Measurements from ENCODE around the gene KRTAP10-7. TPM values are rescaled to one million over a fixed set of nuclear protein-coding genes. Genes with fewer than 3 reads are reported as not detected.
"Not testable (repeated sequence)": the region's sequence is repeated elsewhere in the genome, so short reads cannot be mapped to it uniquely, and the experiment has no call there.

Gene KRTAP10-7
- total and polyA plus RNA-seq, 2 donors (not counting 1 experiment from before 2014, with no cell fraction given) = not detected

DNA sequence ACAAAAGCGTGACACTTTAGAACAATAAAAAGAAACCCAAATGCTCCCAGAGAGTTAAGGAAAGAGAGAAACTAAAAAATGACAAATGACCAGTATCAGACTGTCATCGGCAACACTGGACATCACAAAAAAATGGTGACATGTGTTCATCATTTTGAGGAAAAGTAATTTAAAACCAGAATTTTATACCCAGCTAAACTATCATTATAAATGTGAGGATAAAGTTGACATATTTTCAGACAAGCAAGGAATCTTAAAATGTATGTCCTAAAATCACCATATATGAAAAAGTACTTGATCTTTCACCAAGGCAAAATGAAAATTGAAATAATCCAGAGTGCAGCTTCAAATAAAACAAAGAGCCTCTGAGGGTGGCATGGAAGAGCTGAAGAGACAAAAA, 44.5 kb downstream of the KRTAP10-7 start:
- Histone ChIP-seq H3K27ac (ENCODE audit: insufficient read depth, low read length) (no peak overlapping the region), H3K27me3 (ENCODE audit: control insufficient read depth, insufficient read depth, low read length) (no peaks in the 10 kb centered on the region), H3K36me3 (ENCODE audit: control insufficient read depth, insufficient read depth, low read length) (no peaks in the 10 kb centered on the region), H4K20me1 (ENCODE audit: control insufficient read depth, extremely low read depth, insufficient read depth, low read length) (no peaks in the 10 kb centered on the region), H3K4me2 (ENCODE audit: extremely low read depth, insufficient read depth, low read length) (no peak overlapping the region), H3K79me2 (ENCODE audit: control insufficient read depth, insufficient read depth, low read length) (no peaks in the 10 kb centered on the region), H3K4me1 (ENCODE audit: control insufficient read depth, extremely low read depth, insufficient read depth, low read length) (no peaks in the 10 kb centered on the region), H2AFZ (ENCODE audit: low read length) (no peak overlapping the region), H3K9me3 (ENCODE audit: control insufficient read depth, insufficient read depth, low read depth, low read length) (no peaks in the 10 kb centered on the region), H3K9ac (ENCODE audit: insufficient read depth, low read length) (no peak overlapping the region), H3K4me3 (replicated peaks in 1 of 4; ENCODE audit: control extremely low read depth in 1 of 4, insufficient read depth in 1 of 4, low read depth in 3 of 4, low read length in 4 of 4) (no peak overlapping the region)
- TF ChIP-seq EZH2 (IDR thresholded peaks at IDR 0.05; ENCODE audit: low read length, missing control alignments) (no peak), CTCF (conservative IDR thresholded peaks at IDR 0.05 in 1 of 2, IDR thresholded peaks at IDR 0.05 in 1 of 2; ENCODE audit: low read depth in 1 of 2, low read length in 2 of 2) (no peak)
- DNase-seq (ENCODE audit: low read depth in 2 of 2) = no peak

- H3K4me3 ChIP-seq (replicated peaks in 1 of 4; ENCODE audit: control extremely low read depth in 1 of 4, insufficient read depth in 1 of 4, low read depth in 3 of 4, low read length in 4 of 4); H3K27me3 ChIP-seq (ENCODE audit: control insufficient read depth, insufficient read depth, low read length); H3K27ac ChIP-seq (ENCODE audit: insufficient read depth, low read length); DNase-seq (ENCODE audit: low read depth in 2 of 2); H2AFZ ChIP-seq (ENCODE audit: low read length); H4K20me1 ChIP-seq (ENCODE audit: control insufficient read depth, extremely low read depth, insufficient read depth, low read length); H3K4me1 ChIP-seq (ENCODE audit: control insufficient read depth, extremely low read depth, insufficient read depth, low read length); H3K9me3 ChIP-seq (ENCODE audit: control insufficient read depth, insufficient read depth, low read depth, low read length); H3K36me3 ChIP-seq (ENCODE audit: control insufficient read depth, insufficient read depth, low read length); H3K4me2 ChIP-seq (ENCODE audit: extremely low read depth, insufficient read depth, low read length); H3K79me2 ChIP-seq (ENCODE audit: control insufficient read depth, insufficient read depth, low read length); H3K9ac ChIP-seq (ENCODE audit: insufficient read depth, low read length): not testable (repeated sequence)
Measured at GRCh38 chr21:44646366-44647221, 46.2 kb downstream of the KRTAP10-7 start, which contains the start of gene KRTAP10-11. KRTAP10-11 (plus strand) TSS chr21:44646414; CDS start chr21:44646459, 45 bp downstream.

- Histone ChIP-seq H4K20me1 (ENCODE audit: control insufficient read depth, extremely low read depth, insufficient read depth, low read length) (no peaks in the 10 kb centered on the region), H3K79me2 (ENCODE audit: control insufficient read depth, insufficient read depth, low read length) (no peaks in the 10 kb centered on the region), H3K4me3 (replicated peaks in 1 of 4; ENCODE audit: control extremely low read depth in 1 of 4, insufficient read depth in 1 of 4, low read depth in 3 of 4, low read length in 4 of 4) (no peak overlapping the region), H3K4me2 (ENCODE audit: extremely low read depth, insufficient read depth, low read length) (no peak overlapping the region), H3K36me3 (ENCODE audit: control insufficient read depth, insufficient read depth, low read length) (no peaks in the 10 kb centered on the region), H3K27me3 (ENCODE audit: control insufficient read depth, insufficient read depth, low read length) (no peaks in the 10 kb centered on the region), H3K9me3 (ENCODE audit: control insufficient read depth, insufficient read depth, low read depth, low read length) (no peaks in the 10 kb centered on the region), H3K4me1 (ENCODE audit: control insufficient read depth, extremely low read depth, insufficient read depth, low read length) (no peaks in the 10 kb centered on the region), H3K9ac (ENCODE audit: insufficient read depth, low read length) (no peak overlapping the region), H3K27ac (ENCODE audit: insufficient read depth, low read length) (no peak overlapping the region), H2AFZ (ENCODE audit: low read length) (no peak overlapping the region)
- DNase-seq (ENCODE audit: low read depth in 2 of 2) = no peak
- TF ChIP-seq EZH2 (IDR thresholded peaks at IDR 0.05; ENCODE audit: low read length, missing control alignments) (no peak), CTCF (conservative IDR thresholded peaks at IDR 0.05 in 1 of 2, IDR thresholded peaks at IDR 0.05 in 1 of 2; ENCODE audit: low read depth in 1 of 2, low read length in 2 of 2) (no peak)
Measured at GRCh38 chr21:44647222-44647552, 46.8 kb downstream of the KRTAP10-7 start.
